OCI-LY3 (cell line): ENCODE data around the gene JAK2.

Experiments used
- EZH2phosphoT487 ChIP-seq: fragments of 200-600 bp; shearing (Covaris generic); IDR thresholded peaks from 2 replicates; pipeline ENCODE4 v1.6.1; 2018; ENCODE audit warnings: antibody characterized with exemption, mixed run types, low read depth
- TF ChIP-seq, protein P1 (sequence below): fragments of 200-600, 300-600 bp; sonication (generic); IDR thresholded peaks from 2 replicates; pipeline ENCODE4 v1.5.1; 2014; ENCODE audit warnings: antibody characterized with exemption, low read length, low read depth

DNA sequence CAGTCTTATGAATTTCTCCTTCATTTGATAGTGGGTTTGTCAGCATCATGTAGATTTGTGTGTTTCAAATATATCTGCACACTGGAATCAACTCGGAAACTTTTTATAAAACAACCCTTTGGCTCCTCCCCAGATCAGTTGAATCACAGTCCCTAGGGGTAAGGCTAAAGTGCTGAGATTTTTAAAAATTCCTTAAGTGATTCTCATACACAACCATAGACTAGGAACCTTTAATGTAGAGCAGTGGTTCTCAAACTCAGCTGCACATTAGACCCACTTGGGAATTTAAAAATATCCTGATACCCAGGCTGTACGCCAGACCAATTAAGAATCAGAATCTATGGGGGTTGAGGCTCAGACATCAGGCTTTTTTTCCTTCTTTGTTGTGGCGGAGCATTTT lies 17.5 kb upstream of the JAK2 start:
- TF ChIP-seq, protein P1, sequence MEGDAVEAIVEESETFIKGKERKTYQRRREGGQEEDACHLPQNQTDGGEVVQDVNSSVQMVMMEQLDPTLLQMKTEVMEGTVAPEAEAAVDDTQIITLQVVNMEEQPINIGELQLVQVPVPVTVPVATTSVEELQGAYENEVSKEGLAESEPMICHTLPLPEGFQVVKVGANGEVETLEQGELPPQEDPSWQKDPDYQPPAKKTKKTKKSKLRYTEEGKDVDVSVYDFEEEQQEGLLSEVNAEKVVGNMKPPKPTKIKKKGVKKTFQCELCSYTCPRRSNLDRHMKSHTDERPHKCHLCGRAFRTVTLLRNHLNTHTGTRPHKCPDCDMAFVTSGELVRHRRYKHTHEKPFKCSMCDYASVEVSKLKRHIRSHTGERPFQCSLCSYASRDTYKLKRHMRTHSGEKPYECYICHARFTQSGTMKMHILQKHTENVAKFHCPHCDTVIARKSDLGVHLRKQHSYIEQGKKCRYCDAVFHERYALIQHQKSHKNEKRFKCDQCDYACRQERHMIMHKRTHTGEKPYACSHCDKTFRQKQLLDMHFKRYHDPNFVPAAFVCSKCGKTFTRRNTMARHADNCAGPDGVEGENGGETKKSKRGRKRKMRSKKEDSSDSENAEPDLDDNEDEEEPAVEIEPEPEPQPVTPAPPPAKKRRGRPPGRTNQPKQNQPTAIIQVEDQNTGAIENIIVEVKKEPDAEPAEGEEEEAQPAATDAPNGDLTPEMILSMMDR: no peak
- TF ChIP-seq EZH2phosphoT487: no peak
